Progenitor cell of endocrine pancreas (in vitro differentiated cells): Measurements from ENCODE around the gene ADGRD2. TPM values are rescaled to one million over a fixed set of nuclear protein-coding genes. Genes with fewer than 3 reads are reported as not detected.

Source experiments
- DNase-seq: peaks from one replicate; pipeline ENCODE4 v3.0.0; 2021; ENCODE audit warnings: low spot score; ENCODE audit not compliant: unreplicated experiment
- H3K27ac Mint-ChIP-seq: 2 replicates; pipeline ENCODE4 v1.8.0; 2021; ENCODE audit warnings: mild to moderate bottlenecking, moderate library complexity, mixed read lengths
- H3K27me3 Mint-ChIP-seq: 2 replicates; pipeline ENCODE4 v1.8.0; 2021; ENCODE audit warnings: mixed read lengths
- H3K36me3 Mint-ChIP-seq: 2 replicates; pipeline ENCODE4 v1.8.0; 2022; ENCODE audit warnings: mixed read lengths; ENCODE audit not compliant: insufficient read depth
- H3K4me1 Mint-ChIP-seq: 2 replicates; pipeline ENCODE4 v1.8.0; 2021; ENCODE audit warnings: low read depth, mixed read lengths
- H3K4me3 Mint-ChIP-seq: 2 replicates; pipeline ENCODE4 v1.8.0; 2021; ENCODE audit warnings: low read depth, mild to moderate bottlenecking, moderate library complexity, mixed read lengths
- H3K9me3 Mint-ChIP-seq: 2 replicates; pipeline ENCODE4 v1.8.0; 2021; ENCODE audit warnings: low read depth, mixed read lengths
- total RNA-seq: library from RNA; stranded (reverse); gene quantifications from 2 replicates; pipeline ENCODE4 v1.2.1, GENCODE V29; 2021
- TF ChIP-seq, protein P1 (sequence below): fragments of 200-600 bp; sonication (generic); IDR thresholded peaks from one replicate; pipeline ENCODE4 v1.5.0; 2021; ENCODE audit warnings: antibody characterized with exemption, mild to moderate bottlenecking; ENCODE audit not compliant: unreplicated experiment

ADGRD2 gene
- total RNA-seq, 1 donor from 2014 or later = not detected

DNA sequence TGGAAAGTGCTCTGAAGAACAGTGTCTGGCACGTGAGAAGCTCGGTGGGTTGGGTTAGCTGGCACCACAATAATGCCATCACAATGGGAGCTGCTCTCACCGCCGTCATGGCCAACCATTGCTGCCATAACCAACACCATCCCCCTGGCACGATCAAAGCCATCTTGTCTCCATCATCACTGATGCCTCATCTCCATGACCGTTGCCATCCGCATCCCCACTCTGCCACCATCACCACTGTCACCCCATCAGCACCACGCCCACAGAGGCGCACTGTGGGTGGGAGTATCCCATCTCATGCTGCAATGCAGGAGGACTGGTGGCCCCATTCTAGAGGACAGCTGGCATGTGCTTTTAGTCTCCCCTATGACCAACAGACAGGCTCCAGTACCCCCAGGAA lies 33.2 kb downstream of the ADGRD2 start:
- Mint-ChIP-seq H3K36me3 (no peaks in the 10 kb centered on the region), H3K27ac (peak overlapping the region; percentile 37), H3K4me3 (no peak overlapping the region), H3K9me3 (no peaks in the 10 kb centered on the region), H3K4me1 (no peaks in the 10 kb centered on the region), H3K27me3 (peaks cover 58% of the 10 kb centered on the region)
- no peak for DNase-seq
- TF ChIP-seq, protein P1, sequence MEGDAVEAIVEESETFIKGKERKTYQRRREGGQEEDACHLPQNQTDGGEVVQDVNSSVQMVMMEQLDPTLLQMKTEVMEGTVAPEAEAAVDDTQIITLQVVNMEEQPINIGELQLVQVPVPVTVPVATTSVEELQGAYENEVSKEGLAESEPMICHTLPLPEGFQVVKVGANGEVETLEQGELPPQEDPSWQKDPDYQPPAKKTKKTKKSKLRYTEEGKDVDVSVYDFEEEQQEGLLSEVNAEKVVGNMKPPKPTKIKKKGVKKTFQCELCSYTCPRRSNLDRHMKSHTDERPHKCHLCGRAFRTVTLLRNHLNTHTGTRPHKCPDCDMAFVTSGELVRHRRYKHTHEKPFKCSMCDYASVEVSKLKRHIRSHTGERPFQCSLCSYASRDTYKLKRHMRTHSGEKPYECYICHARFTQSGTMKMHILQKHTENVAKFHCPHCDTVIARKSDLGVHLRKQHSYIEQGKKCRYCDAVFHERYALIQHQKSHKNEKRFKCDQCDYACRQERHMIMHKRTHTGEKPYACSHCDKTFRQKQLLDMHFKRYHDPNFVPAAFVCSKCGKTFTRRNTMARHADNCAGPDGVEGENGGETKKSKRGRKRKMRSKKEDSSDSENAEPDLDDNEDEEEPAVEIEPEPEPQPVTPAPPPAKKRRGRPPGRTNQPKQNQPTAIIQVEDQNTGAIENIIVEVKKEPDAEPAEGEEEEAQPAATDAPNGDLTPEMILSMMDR = no peak

GRCh38 chr9:124485201-124485600 lies 35.0 kb downstream of the ADGRD2 start:
- peaks cover 61% of the 10 kb centered on the region for H3K27me3 Mint-ChIP-seq
- H3K36me3 Mint-ChIP-seq = no peaks in the 10 kb centered on the region
- no peak for DNase-seq
- H3K4me3 Mint-ChIP-seq = no peak overlapping the region
- no peaks in the 10 kb centered on the region for H3K4me1 Mint-ChIP-seq
- H3K27ac Mint-ChIP-seq = no peak overlapping the region
- TF ChIP-seq, protein P1 = no peak
- no peaks in the 10 kb centered on the region for H3K9me3 Mint-ChIP-seq

DNA sequence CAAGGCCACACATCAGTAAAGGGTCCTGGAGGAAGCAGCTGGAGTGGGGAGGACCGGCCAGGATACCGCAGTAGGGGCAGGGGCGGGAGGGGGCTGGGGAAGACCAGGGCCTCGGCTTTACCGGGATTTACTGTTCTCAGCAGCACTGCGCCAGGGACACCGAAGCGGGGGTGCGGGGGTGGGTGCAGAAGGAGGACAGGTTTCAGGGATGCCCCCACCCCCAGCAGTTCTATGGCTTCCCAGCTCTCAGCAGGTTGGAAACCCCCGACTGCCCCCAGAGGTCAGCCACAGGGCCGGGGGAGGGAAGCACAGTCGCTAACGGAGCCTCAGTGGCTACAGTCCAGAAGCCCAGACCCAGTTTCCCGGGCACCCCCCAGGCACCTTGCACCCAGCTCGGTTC lies 35.7 kb downstream of the ADGRD2 start:
- Mint-ChIP-seq H3K4me1 (no peaks in the 10 kb centered on the region), H3K9me3 (no peaks in the 10 kb centered on the region), H3K27me3 (peaks cover 61% of the 10 kb centered on the region), H3K27ac (no peak overlapping the region), H3K4me3 (no peak overlapping the region), H3K36me3 (no peaks in the 10 kb centered on the region)
- DNase-seq = no peak
- TF ChIP-seq, protein P1 = no peak

DNA sequence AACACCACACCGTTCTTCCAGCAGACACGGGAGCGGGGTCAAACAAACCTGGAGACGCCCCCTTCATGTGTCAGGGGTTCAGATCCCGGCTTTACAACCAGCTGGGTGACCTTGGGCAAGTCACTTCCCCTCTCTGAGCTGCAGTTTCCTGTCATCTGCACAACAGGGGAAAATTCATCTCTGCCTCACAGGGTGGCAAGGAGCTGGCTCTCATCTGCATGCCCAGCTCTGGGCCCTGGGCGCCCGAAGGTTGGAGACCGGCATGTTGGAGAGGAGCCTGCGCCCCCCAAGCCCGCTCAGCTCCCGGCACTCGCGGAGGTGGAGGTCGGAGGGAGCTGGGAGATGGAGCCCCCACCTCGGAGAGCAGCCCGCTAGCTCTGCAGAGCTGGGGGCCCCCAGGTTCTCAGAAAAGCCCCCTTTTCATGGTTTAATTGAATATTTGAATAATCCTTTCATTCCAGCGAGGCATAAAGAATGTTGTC lies 36.6 kb downstream of the ADGRD2 start:
- Mint-ChIP-seq H3K9me3 (no peaks in the 10 kb centered on the region), H3K27ac (no peak overlapping the region), H3K27me3 (peaks cover 63% of the 10 kb centered on the region), H3K4me3 (no peak overlapping the region), H3K4me1 (no peaks in the 10 kb centered on the region), H3K36me3 (no peaks in the 10 kb centered on the region)
- DNase-seq = no peak
- TF ChIP-seq, protein P1 = no peak

DNA sequence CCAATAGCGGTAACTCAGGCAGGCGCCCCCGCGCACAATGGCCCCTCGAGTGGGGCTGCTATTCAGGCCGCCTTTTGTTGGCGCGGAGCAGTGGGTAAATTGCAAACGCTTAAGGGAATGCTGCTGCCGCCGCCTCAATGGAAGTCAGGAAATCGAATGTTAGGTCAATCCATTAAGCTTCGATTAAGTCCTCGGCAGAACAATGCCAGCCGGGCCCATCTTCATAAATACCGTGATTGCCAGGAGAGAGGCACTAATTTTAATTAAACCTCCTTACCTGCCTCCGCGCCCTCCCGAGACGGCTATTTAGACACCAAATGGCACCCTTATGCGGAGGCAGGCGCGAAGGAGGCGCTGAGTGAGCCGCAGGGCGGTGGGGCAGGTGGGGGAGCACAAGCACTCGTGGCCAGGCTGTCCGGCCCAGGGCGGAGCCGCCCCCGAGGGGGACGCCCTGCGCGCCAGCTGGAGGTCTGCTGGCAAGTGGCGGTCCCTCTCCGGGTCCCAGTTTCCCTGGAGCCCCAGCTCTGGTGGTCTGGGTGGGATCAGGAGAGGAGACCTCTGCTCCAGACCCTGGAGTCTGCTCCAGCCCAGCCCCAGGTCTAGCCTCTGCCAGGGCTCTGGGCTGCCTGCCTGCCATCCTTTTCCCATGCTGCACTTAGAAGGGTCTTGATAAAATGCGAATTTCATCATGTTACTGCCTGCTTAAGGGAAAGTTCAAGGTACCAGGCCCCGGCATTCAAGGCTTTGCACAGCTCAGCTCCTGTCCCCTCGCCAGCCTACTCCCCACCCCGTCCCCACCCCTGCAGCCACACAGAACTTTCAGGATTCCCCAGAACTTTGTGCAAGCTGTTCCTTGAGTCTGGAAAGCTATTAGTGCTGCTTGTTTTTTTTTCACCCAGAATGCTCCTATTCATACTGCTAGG lies 37.3 kb downstream of the ADGRD2 start:
- H3K27me3 Mint-ChIP-seq = peaks cover 60% of the 10 kb centered on the region
- H3K4me1 Mint-ChIP-seq = no peaks in the 10 kb centered on the region
- TF ChIP-seq, protein P1 = no peak
- no peaks in the 10 kb centered on the region for H3K36me3 Mint-ChIP-seq
- no peak overlapping the region for H3K27ac Mint-ChIP-seq
- H3K9me3 Mint-ChIP-seq = no peaks in the 10 kb centered on the region
- no peak overlapping the region for H3K4me3 Mint-ChIP-seq
- no peak for DNase-seq
